Hepatocyte (in vitro differentiated cells): ENCODE measurements around the gene SLC1A4. TPM values are rescaled to one million over a fixed set of nuclear protein-coding genes. Genes with fewer than 3 reads are reported as not detected.
"Not testable (repeated sequence)": the region's sequence is repeated elsewhere in the genome, so short reads cannot be mapped to it uniquely, and the experiment has no call there.

ENCODE experiments used
- DNase-seq: peaks from one replicate; pipeline ENCODE4 v3.0.0-alpha.2; 2016; ENCODE audit warnings: low spot score
- H2AFZ ChIP-seq: fragments of 200-600 bp; sonication (generic); 2 replicates; pipeline ENCODE4 v1.6.0; 2016; ENCODE audit warnings: antibody characterized with exemption, mild to moderate bottlenecking
- H3K27ac ChIP-seq: fragments of 200-600 bp; sonication (generic); 2 replicates; pipeline ENCODE4 v1.5.1; 2016; ENCODE audit warnings: mild to moderate bottlenecking
- H3K27me3 ChIP-seq: fragments of 200-600 bp; sonication (generic); 2 replicates; pipeline ENCODE4 v1.6.1; 2016
- H3K36me3 ChIP-seq: fragments of 200-600 bp; sonication (generic); replicated peaks from 2 replicates; pipeline ENCODE4 v1.5.1; 2016; ENCODE audit warnings: low read depth; ENCODE audit not compliant: insufficient read depth
- H3K4me1 ChIP-seq: fragments of 200-600 bp; sonication (generic); 2 replicates; pipeline ENCODE4 v1.5.1; 2016; ENCODE audit warnings: mild to moderate bottlenecking, moderate library complexity; ENCODE audit not compliant: insufficient read depth
- H3K4me2 ChIP-seq: fragments of 200-600 bp; sonication (generic); 2 replicates; pipeline ENCODE4 v1.6.0; 2016
- H3K4me3 ChIP-seq: fragments of 200-600 bp; sonication (generic); 2 replicates; pipeline ENCODE4 v1.5.1; 2016; ENCODE audit warnings: mild to moderate bottlenecking
- H3K79me2 ChIP-seq: fragments of 200-600 bp; sonication (generic); 2 replicates; pipeline ENCODE4 v1.6.0; 2017; ENCODE audit warnings: mild to moderate bottlenecking
- H3K9me2 ChIP-seq: fragments of 200-600 bp; sonication (generic); replicated peaks from 2 replicates; pipeline ENCODE4 v1.6.0; 2017; ENCODE audit warnings: mild to moderate bottlenecking; ENCODE audit not compliant: insufficient read depth
- H3K9me3 ChIP-seq: fragments of 200-600 bp; sonication (generic); 2 replicates; pipeline ENCODE4 v1.5.1; 2016; ENCODE audit warnings: low read depth, mild to moderate bottlenecking
- H4K20me1 ChIP-seq: fragments of 200-600 bp; sonication (generic); 2 replicates; pipeline ENCODE4 v1.6.0; 2016; ENCODE audit warnings: mild to moderate bottlenecking; ENCODE audit not compliant: insufficient read depth, poor library complexity, severe bottlenecking
- EZH2 ChIP-seq: fragments of 200-600 bp; sonication (generic); IDR thresholded peaks from 2 replicates; pipeline ENCODE4 v1.6.1; 2016; ENCODE audit warnings: antibody characterized with exemption, mild to moderate bottlenecking, borderline replicate concordance
- EZH2phosphoT487 ChIP-seq: fragments of 200-600 bp; sonication (generic); IDR thresholded peaks from one replicate; pipeline ENCODE4 v1.6.1; 2018; ENCODE audit warnings: antibody characterized with exemption, mild to moderate bottlenecking, low read depth, moderate library complexity; ENCODE audit not compliant: unreplicated experiment, severe bottlenecking
- WGBS: methylation state at CpG from one replicate; pipeline ENCODE4 v1.1.6; 2016; ENCODE audit warnings: low lambda C conversion rate; ENCODE audit errors: missing lambda C conversion rate; 5-methylcytosine and 5-hydroxymethylcytosine counted together
- polyA plus RNA-seq: library from polyadenylated mRNA; unstranded; fragments of >200 nt; fragmentation: Nextera tagmentation; extraction: Ambion mirVana; gene quantifications from 2 replicates; pipeline ENCODE4 v1.2.1, GENCODE V29; 2016
- total RNA-seq: library from RNA; depleted of rRNA; stranded (reverse); fragments of >200 nt; gene quantifications from 2 replicates; pipeline ENCODE4 v1.2.3, GENCODE V29; 2014
- TF ChIP-seq, protein P1 (sequence below): fragments of 200-600 bp; sonication (generic); IDR thresholded peaks from 2 replicates; pipeline ENCODE4 v1.5.1; 2016; ENCODE audit warnings: antibody characterized with exemption, mild to moderate bottlenecking; ENCODE audit not compliant: poor library complexity

The SLC1A4 gene
- total and polyA plus RNA-seq, 2 experiments from 2014 or later, result 14.2 to 17.8 TPM

DNA sequence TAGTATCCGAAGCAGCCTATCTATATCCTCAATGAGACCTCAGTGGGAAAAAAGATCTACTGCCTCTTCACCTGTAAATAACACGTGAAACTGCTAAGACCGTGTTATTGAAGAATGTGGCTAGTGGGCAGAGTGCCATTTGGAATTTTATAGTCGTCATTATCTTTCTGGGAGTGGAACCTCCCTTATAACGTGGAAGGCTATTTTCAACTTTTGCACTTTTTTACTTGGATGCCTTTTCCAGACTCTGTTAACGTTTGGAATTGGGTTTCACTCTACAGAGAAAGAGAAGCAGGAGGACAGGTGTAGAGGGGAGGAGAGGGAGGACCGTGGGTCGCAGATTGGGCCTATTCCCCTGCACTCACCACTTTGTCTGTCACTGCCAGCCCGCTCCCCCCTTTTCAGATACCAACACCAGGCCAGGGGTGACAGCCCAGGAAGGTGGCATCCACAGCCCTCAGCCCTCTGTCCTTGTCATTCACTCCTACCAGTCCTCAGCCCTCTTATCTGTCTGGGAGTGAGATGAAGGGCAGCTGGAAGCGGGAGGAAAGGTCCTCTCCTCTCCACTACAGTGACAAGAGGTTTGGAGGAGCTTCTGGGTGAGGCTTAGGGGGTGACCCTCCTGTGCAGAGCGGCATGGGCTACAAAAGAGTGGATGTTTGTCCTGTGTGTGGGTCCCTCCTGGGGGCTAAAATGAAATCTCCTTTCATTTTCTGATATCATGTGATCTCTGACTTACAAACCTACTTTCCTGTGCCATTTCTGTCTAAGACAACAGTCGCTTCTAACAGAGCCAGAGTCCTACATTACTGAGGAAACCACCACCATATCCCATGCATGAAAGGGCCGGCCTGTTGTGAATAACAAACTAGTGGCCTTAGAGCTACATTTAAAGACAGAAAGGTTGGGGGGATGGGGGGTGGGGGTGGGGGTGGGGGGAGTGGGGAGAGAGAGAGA is 43.1 kb downstream of the SLC1A4 start:
- no peak overlapping the region for H3K4me3 ChIP-seq
- H3K4me1 ChIP-seq, result peaks cover 6% of the 10 kb centered on the region
- TF ChIP-seq, protein P1, sequence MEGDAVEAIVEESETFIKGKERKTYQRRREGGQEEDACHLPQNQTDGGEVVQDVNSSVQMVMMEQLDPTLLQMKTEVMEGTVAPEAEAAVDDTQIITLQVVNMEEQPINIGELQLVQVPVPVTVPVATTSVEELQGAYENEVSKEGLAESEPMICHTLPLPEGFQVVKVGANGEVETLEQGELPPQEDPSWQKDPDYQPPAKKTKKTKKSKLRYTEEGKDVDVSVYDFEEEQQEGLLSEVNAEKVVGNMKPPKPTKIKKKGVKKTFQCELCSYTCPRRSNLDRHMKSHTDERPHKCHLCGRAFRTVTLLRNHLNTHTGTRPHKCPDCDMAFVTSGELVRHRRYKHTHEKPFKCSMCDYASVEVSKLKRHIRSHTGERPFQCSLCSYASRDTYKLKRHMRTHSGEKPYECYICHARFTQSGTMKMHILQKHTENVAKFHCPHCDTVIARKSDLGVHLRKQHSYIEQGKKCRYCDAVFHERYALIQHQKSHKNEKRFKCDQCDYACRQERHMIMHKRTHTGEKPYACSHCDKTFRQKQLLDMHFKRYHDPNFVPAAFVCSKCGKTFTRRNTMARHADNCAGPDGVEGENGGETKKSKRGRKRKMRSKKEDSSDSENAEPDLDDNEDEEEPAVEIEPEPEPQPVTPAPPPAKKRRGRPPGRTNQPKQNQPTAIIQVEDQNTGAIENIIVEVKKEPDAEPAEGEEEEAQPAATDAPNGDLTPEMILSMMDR, result no peak
- no peak for TF ChIP-seq EZH2
- TF ChIP-seq EZH2phosphoT487, result no peak
- no peaks in the 10 kb centered on the region for H3K27me3 ChIP-seq
- no peaks in the 10 kb centered on the region for H4K20me1 ChIP-seq
- H3K9me3 ChIP-seq, result no peaks in the 10 kb centered on the region
- WGBS, result 70% methylated on average over 13 of the region's 13 CpGs
- no peaks in the 10 kb centered on the region for H3K79me2 ChIP-seq
- no peaks in the 10 kb centered on the region for H3K9me2 ChIP-seq
- peak overlapping the region; percentile 36 for H3K27ac ChIP-seq
- no peaks in the 10 kb centered on the region for H3K36me3 ChIP-seq
- DNase-seq, result no peak
- H2AFZ ChIP-seq, result no peak overlapping the region
- peak overlapping the region; percentile 56 for H3K4me2 ChIP-seq

DNA sequence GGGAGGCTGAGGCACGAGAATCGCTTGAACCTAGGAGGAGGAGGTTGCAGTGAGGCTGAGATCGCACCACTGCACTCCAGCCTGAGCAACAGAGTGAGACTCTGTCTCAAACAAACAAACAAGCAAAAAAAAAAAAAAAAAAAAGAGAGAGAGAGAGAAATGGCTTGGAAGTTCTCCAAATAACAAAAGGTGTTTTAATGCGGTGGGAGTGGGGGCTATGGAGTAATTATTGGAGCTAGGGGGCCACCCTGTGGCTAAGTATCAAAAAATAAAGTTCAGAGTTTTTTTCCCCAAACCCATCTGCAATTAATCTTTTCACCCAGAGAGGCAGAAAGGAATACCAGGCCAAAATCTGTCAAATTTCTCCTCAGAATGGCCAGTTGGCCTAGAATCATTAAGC is 44.0 kb downstream of the SLC1A4 start:
- Histone ChIP-seq H3K4me2 (no peak overlapping the region), H3K9me2 (no peaks in the 10 kb centered on the region), H3K4me1 (peaks cover 6% of the 10 kb centered on the region), H3K4me3 (no peak overlapping the region), H3K9me3 (no peaks in the 10 kb centered on the region), H3K27me3 (no peaks in the 10 kb centered on the region), H3K27ac (no peak overlapping the region), H2AFZ (no peak overlapping the region), H3K79me2 (no peaks in the 10 kb centered on the region), H3K36me3 (no peaks in the 10 kb centered on the region), H4K20me1 (no peaks in the 10 kb centered on the region)
- no peak for TF ChIP-seq EZH2phosphoT487
- TF ChIP-seq, protein P1, result peak; percentile 16
- 85% methylated on average over 4 of the region's 4 CpGs for WGBS
- DNase-seq, result no peak

DNA sequence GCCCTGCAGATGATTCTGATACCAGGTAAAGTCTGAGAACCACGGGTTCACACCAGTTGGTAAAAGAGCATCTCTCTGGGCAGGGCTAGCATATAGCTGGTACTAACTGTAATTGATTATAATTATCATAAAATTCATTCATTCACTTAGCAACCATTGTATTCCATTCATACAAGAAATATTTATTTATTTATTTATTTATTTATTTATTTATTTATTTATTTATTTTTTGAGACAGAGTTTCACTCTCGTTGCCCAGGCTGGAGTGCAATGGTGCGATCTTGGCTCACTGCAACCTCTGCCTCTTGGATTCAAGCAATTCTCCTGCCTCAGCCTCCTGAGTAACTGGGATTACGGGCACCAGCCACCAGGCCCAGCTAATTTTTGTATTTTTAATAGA is 44.5 kb downstream of the SLC1A4 start:
- not testable (repeated sequence) for H2AFZ ChIP-seq, H3K9me2 ChIP-seq, H3K9me3 ChIP-seq, H3K27ac ChIP-seq, H3K4me3 ChIP-seq, H3K27me3 ChIP-seq, H4K20me1 ChIP-seq, DNase-seq, H3K4me1 ChIP-seq, H3K4me2 ChIP-seq, H3K79me2 ChIP-seq, H3K36me3 ChIP-seq
- WGBS, result 93% methylated on average over 4 of the region's 4 CpGs

DNA sequence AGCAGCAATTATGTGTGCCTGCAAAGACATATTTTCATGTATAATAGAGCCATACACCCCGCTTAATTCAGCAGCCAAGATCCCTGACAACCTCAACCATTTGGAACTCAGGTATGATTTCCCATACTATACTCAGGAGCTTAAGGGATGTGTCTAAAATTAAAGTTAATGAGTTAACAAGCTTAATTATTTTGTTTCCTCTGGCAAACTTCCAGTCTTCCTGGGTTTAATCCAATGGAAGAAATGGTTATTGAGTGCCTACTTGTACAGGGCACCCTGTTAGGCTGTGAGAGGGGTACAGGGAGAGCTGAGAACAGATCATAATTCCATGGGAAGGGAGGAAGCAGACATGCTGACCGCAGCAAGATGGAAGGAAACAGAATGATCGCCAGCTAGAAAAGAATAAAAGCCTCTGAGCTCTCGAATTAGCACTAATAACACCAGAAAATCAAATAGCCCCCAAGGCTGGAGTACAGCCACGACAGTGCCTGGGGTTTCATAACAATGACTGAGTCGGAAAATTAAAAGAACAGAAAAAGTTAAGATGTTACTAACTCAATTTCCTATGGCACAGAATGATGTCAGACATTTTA is 46.2 kb downstream of the SLC1A4 start:
- Histone ChIP-seq H3K27ac (no peak overlapping the region), H3K9me3 (no peaks in the 10 kb centered on the region), H3K36me3 (no peaks in the 10 kb centered on the region), H3K79me2 (no peaks in the 10 kb centered on the region), H4K20me1 (no peaks in the 10 kb centered on the region), H3K9me2 (no peaks in the 10 kb centered on the region), H3K27me3 (no peaks in the 10 kb centered on the region), H3K4me1 (peaks cover 6% of the 10 kb centered on the region), H3K4me2 (no peak overlapping the region), H3K4me3 (no peak overlapping the region), H2AFZ (no peak overlapping the region)
- WGBS, result 91% methylated on average over 6 of the region's 6 CpGs
- no peak for DNase-seq
- TF ChIP-seq EZH2phosphoT487 (no peak), EZH2 (no peak)
- TF ChIP-seq, protein P1, result no peak
